SH-SY5Y (cell line): ENCODE results near the gene PSD2.

Experiments used
- GATA2 ChIP-seq: IDR thresholded peaks from 2 replicates; pipeline ENCODE4 v1.6.1; 2011; ENCODE audit warnings: mild to moderate bottlenecking, low read depth, low read length
- GATA3 ChIP-seq: IDR thresholded peaks from 2 replicates; pipeline ENCODE4 v1.6.1; 2011; ENCODE audit warnings: low read depth, mild to moderate bottlenecking, low read length, moderate library complexity

DNA sequence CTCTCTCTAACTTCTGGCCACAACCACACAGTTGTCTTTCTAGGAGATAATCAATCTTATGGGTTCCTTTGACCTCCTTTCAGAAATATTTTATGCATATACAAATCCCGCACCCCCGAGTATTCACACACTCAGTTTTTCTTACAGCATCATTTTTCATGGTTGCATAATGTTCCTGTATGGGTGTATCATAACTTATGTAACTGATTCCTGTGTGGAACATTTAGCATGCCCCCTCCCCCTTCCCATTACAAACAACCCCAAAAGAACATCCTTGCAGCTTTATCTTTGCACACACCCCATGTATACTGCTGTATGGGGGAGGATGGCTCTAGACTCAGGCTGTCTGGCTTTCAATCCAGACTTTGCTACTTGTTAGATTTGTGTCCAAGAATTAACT is 93.8 kb downstream of the PSD2 start:
- no peak for TF ChIP-seq GATA2
- TF ChIP-seq GATA3: no peak
